PC-9 (cell line): ENCODE results near the gene BORCS5. TPM values are rescaled to one million over a fixed set of nuclear protein-coding genes. Genes with fewer than 3 reads are reported as not detected.

ENCODE experiments used
- BruUV-seq: library from RNA; stranded (reverse); fragments of 400-500 nt; replicated peaks from 2 replicates; lab custom pipeline; 2021; lab: Mats Ljungman, UMichigan
- CTCF ChIA-PET: fragments of 300-600 bp; sonication (Branson Sonifier 250); formaldehyde crosslinking; loops from one replicate; lab custom pipeline; 2022; ENCODE audit warnings: antibody characterized with exemption; lab: Charles Lee
- POLR2A ChIA-PET: fragments of 300-600 bp; sonication (Branson Sonifier 250); formaldehyde crosslinking; loops from one replicate; lab custom pipeline; 2022; ENCODE audit warnings: antibody characterized with exemption; ENCODE audit not compliant: unreplicated experiment; lab: Charles Lee
- DNase-seq, 2 experiments: peaks; one replicate each; pipeline versions ENCODE4 v3.0.0 to v3.0.0-alpha.2; 2015 to 2022; ENCODE audit warnings: mixed read lengths in 1 of 2
- H2AFZ ChIP-seq: fragments of 200-600 bp; sonication (generic); 2 replicates; pipeline ENCODE4 v1.8.1; 2017; ENCODE audit warnings: antibody characterized with exemption
- H3F3A ChIP-seq: fragments of 200-600 bp; sonication (generic); 2 replicates; pipeline ENCODE4 v1.8.1; 2017; ENCODE audit warnings: antibody characterized with exemption, mild to moderate bottlenecking, low read depth; ENCODE audit not compliant: insufficient read depth
- H3K27ac ChIP-seq: fragments of 200-600 bp; sonication (generic); 2 replicates; pipeline ENCODE4 v1.6.1; 2016; ENCODE audit warnings: mixed run types
- H3K27me3 ChIP-seq: fragments of 200-600 bp; sonication (generic); 2 replicates; pipeline ENCODE4 v1.6.1; 2016; ENCODE audit warnings: low read depth, mixed run types; ENCODE audit not compliant: insufficient read depth
- H3K36me3 ChIP-seq: fragments of 200-600 bp; sonication (generic); 2 replicates; pipeline ENCODE4 v1.6.1; 2016; ENCODE audit warnings: low read depth, mixed run types
- H3K4me1 ChIP-seq: fragments of 200-600 bp; sonication (generic); replicated peaks from 2 replicates; pipeline ENCODE4 v1.6.1; 2016; ENCODE audit warnings: mixed run types; ENCODE audit not compliant: insufficient read depth
- H3K4me2 ChIP-seq: fragments of 200-600 bp; sonication (generic); 2 replicates; pipeline ENCODE4 v1.6.1; 2017; ENCODE audit warnings: mixed run types
- H3K4me3 ChIP-seq: fragments of 200-600 bp; sonication (generic); 2 replicates; pipeline ENCODE4 v1.6.1; 2016; ENCODE audit warnings: mixed run types
- H3K79me2 ChIP-seq: fragments of 200-600 bp; sonication (generic); 2 replicates; pipeline ENCODE4 v1.6.1; 2017; ENCODE audit warnings: low read depth, mixed run types
- H3K9me2 ChIP-seq: fragments of 200-600 bp; sonication (generic); 2 replicates; pipeline ENCODE4 v1.8.1; 2017; ENCODE audit warnings: mild to moderate bottlenecking; ENCODE audit not compliant: insufficient read depth
- H3K9me3 ChIP-seq: fragments of 200-600 bp; sonication (generic); 2 replicates; pipeline ENCODE4 v1.8.1; 2016; ENCODE audit warnings: low read depth; ENCODE audit not compliant: insufficient read depth
- H4K20me1 ChIP-seq: fragments of 200-600 bp; sonication (generic); 2 replicates; pipeline ENCODE4 v1.8.1; 2017; ENCODE audit not compliant: insufficient read depth
- EZH2 ChIP-seq: fragments of 200-600 bp; sonication (generic); IDR thresholded peaks from 2 replicates; pipeline ENCODE4 v1.8.0; 2017; ENCODE audit warnings: antibody characterized with exemption, low read depth
- intact Hi-C: fragments of 100-400 bp; cut with micrococcal nuclease; formaldehyde crosslinking; loops from one replicate; pipeline ENCODE4 v1.10.0; 2022; ENCODE audit not compliant: unreplicated experiment
- total RNA-seq: library from RNA; stranded (reverse); gene quantifications from 2 replicates; pipeline ENCODE4 v1.2.3, GENCODE V29; 2021
- TF ChIP-seq, protein P1 (sequence below): fragments of 200-600 bp; sonication (generic); conservative IDR thresholded peaks from 2 replicates; pipeline ENCODE4 v1.6.1; 2017; ENCODE audit warnings: mixed run types, antibody characterized with exemption, mild to moderate bottlenecking, moderate library complexity

The BORCS5 gene
- total RNA-seq, 1 experiment from 2014 or later, result 19.7 TPM

DNA sequence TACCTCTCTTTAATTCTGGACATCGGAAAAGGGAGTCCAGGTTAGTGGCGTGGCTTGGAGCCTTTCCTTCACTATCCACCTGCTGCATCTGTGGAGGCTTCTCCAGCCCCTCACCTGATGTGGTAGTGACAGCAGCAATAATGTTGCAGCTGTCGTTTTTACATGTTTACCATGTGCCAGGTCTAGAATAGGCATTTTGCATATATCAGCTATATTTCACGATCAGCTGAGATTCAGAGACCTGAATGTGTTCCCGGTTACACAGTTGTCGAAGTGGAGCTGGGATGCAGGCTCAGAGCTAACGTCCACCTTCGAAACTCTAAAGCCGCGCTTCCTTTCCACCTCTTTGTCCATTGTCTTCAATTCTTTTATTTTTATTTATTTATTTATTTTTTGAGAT lies 91.0 kb downstream of the BORCS5 start:
- DNase-seq, result no peak
- no peak overlapping the region for H3K4me3 ChIP-seq
- no peaks in the 10 kb centered on the region for H3K9me3 ChIP-seq
- no peaks in the 10 kb centered on the region for H3K9me2 ChIP-seq
- H3K36me3 ChIP-seq, result no peaks in the 10 kb centered on the region
- ChIA-PET CTCF (no interaction called here), POLR2A (no interaction called here)
- peaks cover 17% of the 10 kb centered on the region for H3K4me1 ChIP-seq
- no TSS peak for BruUV-seq
- TF ChIP-seq EZH2, result no peak
- TF ChIP-seq, protein P1, sequence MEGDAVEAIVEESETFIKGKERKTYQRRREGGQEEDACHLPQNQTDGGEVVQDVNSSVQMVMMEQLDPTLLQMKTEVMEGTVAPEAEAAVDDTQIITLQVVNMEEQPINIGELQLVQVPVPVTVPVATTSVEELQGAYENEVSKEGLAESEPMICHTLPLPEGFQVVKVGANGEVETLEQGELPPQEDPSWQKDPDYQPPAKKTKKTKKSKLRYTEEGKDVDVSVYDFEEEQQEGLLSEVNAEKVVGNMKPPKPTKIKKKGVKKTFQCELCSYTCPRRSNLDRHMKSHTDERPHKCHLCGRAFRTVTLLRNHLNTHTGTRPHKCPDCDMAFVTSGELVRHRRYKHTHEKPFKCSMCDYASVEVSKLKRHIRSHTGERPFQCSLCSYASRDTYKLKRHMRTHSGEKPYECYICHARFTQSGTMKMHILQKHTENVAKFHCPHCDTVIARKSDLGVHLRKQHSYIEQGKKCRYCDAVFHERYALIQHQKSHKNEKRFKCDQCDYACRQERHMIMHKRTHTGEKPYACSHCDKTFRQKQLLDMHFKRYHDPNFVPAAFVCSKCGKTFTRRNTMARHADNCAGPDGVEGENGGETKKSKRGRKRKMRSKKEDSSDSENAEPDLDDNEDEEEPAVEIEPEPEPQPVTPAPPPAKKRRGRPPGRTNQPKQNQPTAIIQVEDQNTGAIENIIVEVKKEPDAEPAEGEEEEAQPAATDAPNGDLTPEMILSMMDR, result no peak
- no peaks in the 10 kb centered on the region for H3K79me2 ChIP-seq
- no peak overlapping the region for H2AFZ ChIP-seq
- peaks cover 11% of the 10 kb centered on the region for H3F3A ChIP-seq
- H3K27ac ChIP-seq, result no peak overlapping the region
- intact Hi-C loops, result no loop called here
- no peaks in the 10 kb centered on the region for H3K27me3 ChIP-seq
- no peak overlapping the region for H3K4me2 ChIP-seq
- no peaks in the 10 kb centered on the region for H4K20me1 ChIP-seq

DNA sequence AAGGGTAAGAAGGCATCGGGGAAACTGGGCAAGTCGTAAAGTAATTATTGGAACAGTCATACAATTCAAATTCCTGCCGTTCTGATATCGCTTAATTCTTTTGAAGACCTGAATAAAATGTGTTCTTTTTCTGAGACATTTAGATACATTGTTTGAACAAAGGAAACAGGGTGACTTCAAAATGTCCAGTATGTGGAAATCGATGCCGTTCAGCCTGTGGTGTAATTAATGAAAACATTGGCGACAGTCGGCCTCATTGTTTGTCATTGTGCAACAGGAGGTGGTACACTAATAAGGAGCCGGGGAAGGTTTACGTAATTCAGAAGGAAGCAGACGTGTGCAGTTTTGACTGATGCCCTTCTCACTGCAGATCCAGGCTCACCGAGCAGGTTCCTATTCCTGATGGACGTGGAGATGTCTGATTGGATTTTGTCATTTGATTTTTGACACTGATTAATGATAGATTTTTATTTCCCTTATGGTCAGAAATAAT lies 92.7 kb downstream of the BORCS5 start:
- intact Hi-C loops, result no loop called here
- no peak for TF ChIP-seq EZH2
- TF ChIP-seq, protein P1, result no peak
- Histone ChIP-seq H3F3A (peaks cover 11% of the 10 kb centered on the region), H3K27me3 (no peaks in the 10 kb centered on the region), H3K4me2 (peak overlapping the region; percentile 57), H3K36me3 (no peaks in the 10 kb centered on the region), H3K9me3 (no peaks in the 10 kb centered on the region), H2AFZ (no peak overlapping the region; the same call in 1 of the 2 replicates), H3K4me3 (peak overlapping the region; percentile 15), H3K9me2 (no peaks in the 10 kb centered on the region), H3K79me2 (no peaks in the 10 kb centered on the region), H4K20me1 (no peaks in the 10 kb centered on the region), H3K4me1 (peaks cover 17% of the 10 kb centered on the region), H3K27ac (peak overlapping the region; percentile 60)
- no TSS peak for BruUV-seq
- CTCF ChIA-PET, result no interaction called here
- POLR2A ChIA-PET, result no interaction called here
- DNase-seq, result peak in 1 of 2 experiments; percentile 91

DNA sequence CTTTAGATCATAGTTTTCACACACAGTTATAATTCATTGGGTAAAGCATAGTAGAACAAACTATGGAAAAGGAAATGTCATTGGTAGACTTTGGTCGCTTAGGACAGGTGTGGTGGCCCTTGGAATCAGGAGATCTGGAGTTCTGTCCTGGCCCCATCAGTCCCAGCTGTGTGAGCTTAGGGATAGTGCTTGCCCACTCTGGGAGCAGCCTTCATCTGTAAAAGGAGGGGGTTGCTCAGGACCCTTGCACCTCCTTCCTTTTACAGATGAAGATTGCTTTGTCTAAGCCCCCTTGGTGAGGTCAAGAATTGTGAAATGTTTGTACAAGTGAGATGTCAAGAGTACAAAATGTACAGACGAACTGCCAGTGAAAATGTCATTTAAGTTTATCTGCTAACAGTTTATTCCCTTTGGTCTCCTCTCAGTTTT lies 93.2 kb downstream of the BORCS5 start:
- Histone ChIP-seq H3K9me3 (no peaks in the 10 kb centered on the region), H3K4me2 (peak overlapping the region; percentile 57), H3K36me3 (no peaks in the 10 kb centered on the region), H3K27ac (peak overlapping the region; percentile 60), H3K27me3 (no peaks in the 10 kb centered on the region), H3F3A (peaks cover 11% of the 10 kb centered on the region), H3K4me1 (peaks cover 17% of the 10 kb centered on the region), H3K79me2 (no peaks in the 10 kb centered on the region), H4K20me1 (no peaks in the 10 kb centered on the region), H2AFZ (no peak overlapping the region; the same call in 1 of the 2 replicates), H3K4me3 (peak overlapping the region; percentile 15; the same call in 1 of the 2 replicates), H3K9me2 (no peaks in the 10 kb centered on the region)
- intact Hi-C loops, result no loop called here
- DNase-seq, result no peak
- CTCF ChIA-PET, result no interaction called here
- TF ChIP-seq EZH2, result no peak
- TF ChIP-seq, protein P1, result no peak
- POLR2A ChIA-PET, result no interaction called here
- no TSS peak for BruUV-seq
